SU-DHL-6 (cell line): ENCODE measurements around the gene CLEC16A.

ENCODE experiments used
- H2AFZ ChIP-seq: fragments of 200-600 bp; sonication (generic); 2 replicates; pipeline ENCODE4 v1.6.1; 2014; ENCODE audit warnings: low read depth, mild to moderate bottlenecking, moderate library complexity, mixed read lengths, antibody characterized with exemption, low read length; ENCODE audit not compliant: severe bottlenecking
- H3F3A ChIP-seq: fragments of 200-600 bp; shearing (Covaris generic); 2 replicates; pipeline ENCODE4 v1.6.0; 2016; ENCODE audit warnings: antibody characterized with exemption, mild to moderate bottlenecking; ENCODE audit not compliant: insufficient read depth
- H3K27ac ChIP-seq: fragments of 200-600 bp; sonication (generic); 2 replicates; pipeline ENCODE4 v1.5.1; 2016; ENCODE audit warnings: low read depth, mild to moderate bottlenecking, low read length, moderate library complexity, mixed read lengths
- H3K27me3 ChIP-seq: fragments of 200-600 bp; sonication (generic), shearing (Covaris generic); 2 replicates; pipeline ENCODE4 v1.6.0; 2014; ENCODE audit warnings: mild to moderate bottlenecking, low read length
- H3K36me3 ChIP-seq: fragments of 200-600 bp; sonication (generic); 2 replicates; pipeline ENCODE4 v1.6.1; 2014; ENCODE audit warnings: mild to moderate bottlenecking, low read length, mixed read lengths
- H3K4me2 ChIP-seq: fragments of 300-600, 200-600 bp; shearing (Covaris generic), sonication (generic); 2 replicates; pipeline ENCODE4 v1.6.0; 2014; ENCODE audit warnings: low read length, low read depth, mild to moderate bottlenecking; ENCODE audit not compliant: poor library complexity, severe bottlenecking
- H3K4me3 ChIP-seq: fragments of 200-600 bp; sonication (generic); 2 replicates; pipeline ENCODE4 v1.5.1; 2014; ENCODE audit warnings: antibody characterized with exemption, low read length, mild to moderate bottlenecking, mixed read lengths; ENCODE audit not compliant: insufficient read depth, poor library complexity, severe bottlenecking
- H3K79me2 ChIP-seq: fragments of 200-600 bp; sonication (generic); 2 replicates; pipeline ENCODE4 v1.6.1; 2014; ENCODE audit warnings: mild to moderate bottlenecking, low read length, moderate library complexity; ENCODE audit not compliant: insufficient read depth
- H3K9ac ChIP-seq: fragments of 200-600 bp; sonication (generic); 2 replicates; pipeline ENCODE4 v1.7.0; 2014; ENCODE audit warnings: mild to moderate bottlenecking, low read length
- H3K9me2 ChIP-seq: fragments of 200-600 bp; sonication (generic); replicated peaks from 2 replicates; pipeline ENCODE4 v1.6.1; 2014; ENCODE audit warnings: low read length; ENCODE audit not compliant: insufficient read depth
- H3K9me3 ChIP-seq: fragments of 200-600 bp; sonication (generic); 2 replicates; pipeline ENCODE4 v1.6.1; 2014; ENCODE audit warnings: low read length, mixed read lengths; ENCODE audit not compliant: insufficient read depth
- H4K20me1 ChIP-seq: fragments of 200-600 bp; sonication (generic); 2 replicates; pipeline ENCODE4 v1.6.1; 2014; ENCODE audit warnings: low read depth, mild to moderate bottlenecking, antibody characterized with exemption, low read length, moderate library complexity, mixed read lengths
- CTCF ChIP-seq: fragments of 200-600 bp; sonication (generic); IDR thresholded peaks from one replicate; pipeline ENCODE4 v1.5.1; 2017; ENCODE audit warnings: antibody characterized with exemption, mild to moderate bottlenecking, low read length, moderate library complexity; ENCODE audit not compliant: insufficient read depth, poor library complexity, severe bottlenecking
- EZH2phosphoT487 ChIP-seq: fragments of 200-600 bp; sonication (generic), shearing (Covaris generic); conservative IDR thresholded peaks from 2 replicates; pipeline ENCODE4 v1.6.1; 2018; ENCODE audit warnings: mild to moderate bottlenecking, antibody characterized with exemption, low read length, moderate library complexity, mixed read lengths

Gene CLEC16A

DNA sequence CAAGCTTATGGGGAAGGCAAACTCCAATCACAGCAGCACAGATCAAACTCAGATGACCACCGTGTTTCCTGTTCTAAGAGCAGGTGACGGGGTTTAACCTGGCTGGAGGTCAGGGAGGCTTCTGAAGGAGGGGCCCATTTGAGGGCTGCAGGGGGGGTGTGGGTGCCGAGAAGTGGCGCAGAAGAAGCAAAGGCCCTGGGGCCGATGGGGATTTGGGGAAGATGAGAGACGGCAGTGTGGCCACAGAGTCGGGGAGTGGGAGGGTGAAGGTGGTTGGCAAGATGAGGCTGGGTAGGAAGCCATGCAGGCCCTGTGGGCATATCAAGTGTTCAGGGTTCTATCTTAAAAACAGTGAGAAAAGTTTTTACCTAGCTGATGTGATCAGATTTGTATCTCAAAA, 122.9 kb downstream of the CLEC16A start:
- H3F3A ChIP-seq: no peaks in the 10 kb centered on the region
- H3K9me2 ChIP-seq: no peaks in the 10 kb centered on the region
- no peak overlapping the region for H3K27ac ChIP-seq
- H3K27me3 ChIP-seq: no peaks in the 10 kb centered on the region
- H3K79me2 ChIP-seq: no peaks in the 10 kb centered on the region
- H3K9ac ChIP-seq: no peak overlapping the region
- no peaks in the 10 kb centered on the region for H3K9me3 ChIP-seq
- H3K36me3 ChIP-seq: no peaks in the 10 kb centered on the region
- no peak overlapping the region for H3K4me2 ChIP-seq
- no peak overlapping the region for H3K4me3 ChIP-seq
- no peak overlapping the region for H2AFZ ChIP-seq
- TF ChIP-seq EZH2phosphoT487 (no peak), CTCF (no peak)
- H4K20me1 ChIP-seq: no peaks in the 10 kb centered on the region

GRCh38 chr16:11067697-11068141, 123.4 kb downstream of the CLEC16A start:
- H4K20me1 ChIP-seq: no peaks in the 10 kb centered on the region
- TF ChIP-seq CTCF: no peak
- TF ChIP-seq EZH2phosphoT487: no peak
- no peaks in the 10 kb centered on the region for H3K9me2 ChIP-seq
- no peaks in the 10 kb centered on the region for H3K27me3 ChIP-seq
- H3K27ac ChIP-seq: no peak overlapping the region
- H3K9ac ChIP-seq: no peak overlapping the region
- H3K4me3 ChIP-seq: no peak overlapping the region
- no peaks in the 10 kb centered on the region for H3K36me3 ChIP-seq
- no peak overlapping the region for H3K4me2 ChIP-seq
- no peak overlapping the region for H2AFZ ChIP-seq
- H3K9me3 ChIP-seq: no peaks in the 10 kb centered on the region
- H3F3A ChIP-seq: no peaks in the 10 kb centered on the region
- H3K79me2 ChIP-seq: no peaks in the 10 kb centered on the region

- H3K9me3 ChIP-seq: no peaks in the 10 kb centered on the region
- no peak overlapping the region for H3K9ac ChIP-seq
- H3K27ac ChIP-seq: no peak overlapping the region
- H3K9me2 ChIP-seq: no peaks in the 10 kb centered on the region
- H2AFZ ChIP-seq: no peak overlapping the region
- no peaks in the 10 kb centered on the region for H3K27me3 ChIP-seq
- H3K4me2 ChIP-seq: no peak overlapping the region
- no peak for TF ChIP-seq CTCF
- TF ChIP-seq EZH2phosphoT487: no peak
- no peaks in the 10 kb centered on the region for H3F3A ChIP-seq
- H3K4me3 ChIP-seq: no peak overlapping the region
- no peaks in the 10 kb centered on the region for H3K36me3 ChIP-seq
- H3K79me2 ChIP-seq: no peaks in the 10 kb centered on the region
- H4K20me1 ChIP-seq: no peaks in the 10 kb centered on the region
These were observed 127.5 kb downstream of the CLEC16A start for GRCh38 chr16:11071829-11072228.
